ENCODE measurements around the gene HJV.

The HJV gene

GRCh38 chr1:145972580-145972979 lies 49.0 kb downstream of the HJV start:
- TF ChIP-seq CTCF (IDR thresholded peaks at IDR 0.05; ENCODE audit: low read depth, low read length, missing control alignments) = no peak
- no peak for DNase-seq (ENCODE audit: extremely low read depth, low read depth)
- H3K4me3 ChIP-seq (replicated peaks; ENCODE audit: low read depth, low read length) = no peak overlapping the region

All from HFF-Myc (cell line).